Neutrophil (primary cell): ENCODE measurements around the gene SCO2.

Source experiments
- H3K27ac ChIP-seq: fragments of 200-600 bp; sonication (generic); 2 replicates; pipeline ENCODE4 v1.5.1; 2016; ENCODE audit warnings: mild to moderate bottlenecking, moderate library complexity
- H3K27me3 ChIP-seq: fragments of 200-600 bp; sonication (generic); 2 replicates; pipeline ENCODE4 v1.6.0; 2016; ENCODE audit warnings: mild to moderate bottlenecking
- H3K36me3 ChIP-seq: fragments of 200-600 bp; sonication (generic); 2 replicates; pipeline ENCODE4 v1.5.1; 2017
- H3K4me1 ChIP-seq, 2 experiments: fragments of 200-600 bp in 1 of 2; sonication (generic) in 1 of 2; 1 replicate in 1 of 2; 2 replicates in 1 of 2; pipeline versions ENCODE4 v1.5.1 to v1.6.1; 2013 to 2016; ENCODE audit warnings: low read depth in 1 of 2, low read length in 1 of 2, mild to moderate bottlenecking in 1 of 2, moderate library complexity in 1 of 2; ENCODE audit not compliant: control insufficient read depth in 1 of 2, insufficient read depth in 1 of 2
- H3K4me3 ChIP-seq, 2 experiments: fragments of 200-600 bp in 1 of 2; sonication (generic) in 1 of 2; 1 replicate in 1 of 2; 2 replicates in 1 of 2; pipeline ENCODE4 v1.5.1; 2013 to 2016; ENCODE audit warnings: low read depth in 1 of 2, low read length in 1 of 2, mild to moderate bottlenecking in 1 of 2, moderate library complexity in 1 of 2
- H3K9me3 ChIP-seq: fragments of 200-600 bp; sonication (generic); 2 replicates; pipeline ENCODE4 v1.5.1; 2016
- TF ChIP-seq, protein P1 (sequence below): fragments of 200-600 bp; sonication (generic); IDR thresholded peaks from 2 replicates; pipeline ENCODE4 v1.5.1; 2016; ENCODE audit warnings: antibody characterized with exemption

Gene SCO2

DNA sequence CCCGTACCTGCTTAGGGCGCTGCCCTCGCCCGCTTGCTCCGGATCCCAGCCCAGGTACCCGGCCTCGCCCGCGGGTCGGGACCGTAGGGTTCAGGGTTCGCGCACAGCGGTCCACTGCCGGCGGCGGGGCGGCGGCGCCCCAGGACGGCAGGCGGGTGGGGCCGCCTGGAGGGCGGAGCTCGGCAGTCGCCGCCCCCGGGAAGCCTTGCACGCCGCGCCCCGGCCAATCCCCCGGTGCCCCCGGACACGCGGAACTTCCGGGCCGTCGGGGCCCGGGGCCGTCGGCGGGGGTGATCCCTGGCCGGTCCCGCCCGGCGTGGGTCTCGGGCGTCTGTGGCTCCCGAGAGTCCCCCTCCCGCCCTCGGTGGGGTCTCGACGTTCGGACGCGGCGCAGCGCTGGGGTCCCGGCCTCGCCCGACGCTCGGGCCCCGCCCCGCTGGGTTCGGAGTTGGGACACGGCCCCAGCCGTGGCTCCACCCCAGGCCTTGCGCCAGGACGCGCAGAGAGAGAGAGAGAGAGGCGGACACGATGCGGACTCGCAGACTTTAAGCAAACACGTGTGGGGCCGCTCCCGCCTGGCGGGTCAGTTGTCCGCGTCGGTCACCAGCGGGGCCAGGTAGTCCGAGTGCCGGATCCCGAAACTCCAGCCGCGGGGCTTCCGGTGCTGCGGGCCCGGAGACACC lies 4.6 kb upstream of the SCO2 start, which contains the start of gene TYMP:
Gene TYMP, minus strand, starts transcription at position 116 of the 683 bp plus-strand sequence. CDS start 303 bp downstream, outside the sequence.
- H3K4me3 ChIP-seq = peak within 1 kb of the TSS; percentile 81 to 98
- H3K27ac ChIP-seq = peak within 1 kb of the TSS; percentile 98
- no peaks in the 10 kb centered on the region for H3K9me3 ChIP-seq
- TF ChIP-seq, protein P1, sequence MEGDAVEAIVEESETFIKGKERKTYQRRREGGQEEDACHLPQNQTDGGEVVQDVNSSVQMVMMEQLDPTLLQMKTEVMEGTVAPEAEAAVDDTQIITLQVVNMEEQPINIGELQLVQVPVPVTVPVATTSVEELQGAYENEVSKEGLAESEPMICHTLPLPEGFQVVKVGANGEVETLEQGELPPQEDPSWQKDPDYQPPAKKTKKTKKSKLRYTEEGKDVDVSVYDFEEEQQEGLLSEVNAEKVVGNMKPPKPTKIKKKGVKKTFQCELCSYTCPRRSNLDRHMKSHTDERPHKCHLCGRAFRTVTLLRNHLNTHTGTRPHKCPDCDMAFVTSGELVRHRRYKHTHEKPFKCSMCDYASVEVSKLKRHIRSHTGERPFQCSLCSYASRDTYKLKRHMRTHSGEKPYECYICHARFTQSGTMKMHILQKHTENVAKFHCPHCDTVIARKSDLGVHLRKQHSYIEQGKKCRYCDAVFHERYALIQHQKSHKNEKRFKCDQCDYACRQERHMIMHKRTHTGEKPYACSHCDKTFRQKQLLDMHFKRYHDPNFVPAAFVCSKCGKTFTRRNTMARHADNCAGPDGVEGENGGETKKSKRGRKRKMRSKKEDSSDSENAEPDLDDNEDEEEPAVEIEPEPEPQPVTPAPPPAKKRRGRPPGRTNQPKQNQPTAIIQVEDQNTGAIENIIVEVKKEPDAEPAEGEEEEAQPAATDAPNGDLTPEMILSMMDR = peak; percentile 59
- H3K4me1 ChIP-seq = peaks cover 62 to 69% of the 10 kb centered on the region in 2 experiments
- H3K27me3 ChIP-seq = no peaks in the 10 kb centered on the region
- H3K36me3 ChIP-seq = peaks cover 17% of the 10 kb centered on the region

DNA sequence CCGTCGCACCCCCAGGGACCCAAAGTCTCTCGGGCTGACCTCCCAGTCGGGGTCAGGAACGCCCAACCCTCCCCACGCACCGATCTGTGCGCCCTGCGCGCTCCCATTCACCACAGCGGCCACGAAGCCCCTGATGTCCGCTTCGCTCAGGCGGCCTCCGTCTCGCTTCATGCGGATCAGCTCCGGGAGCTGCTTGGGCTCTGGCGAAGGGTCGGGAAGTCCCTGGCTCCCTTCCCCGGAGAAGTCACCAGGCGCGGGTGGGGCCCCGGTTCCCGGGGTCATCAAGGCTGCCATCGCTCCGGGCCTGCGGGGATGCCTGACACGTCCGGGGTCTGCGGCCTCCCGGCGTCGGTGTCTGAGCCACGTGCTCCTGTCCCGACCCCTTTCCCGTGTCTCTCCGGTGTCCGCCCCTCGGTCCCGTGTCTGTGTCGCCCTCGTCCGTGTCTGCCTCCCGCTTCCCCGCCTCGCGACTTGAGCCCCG lies 4.1 kb upstream of the SCO2 start:
- TF ChIP-seq, protein P1 = no peak
- Histone ChIP-seq H3K27ac (peak overlapping the region; percentile 98), H3K9me3 (no peaks in the 10 kb centered on the region), H3K4me3 (peak overlapping the region; percentile 81 to 98), H3K36me3 (peaks cover 17% of the 10 kb centered on the region), H3K4me1 (peaks cover 62 to 70% of the 10 kb centered on the region in 2 experiments), H3K27me3 (no peaks in the 10 kb centered on the region)

DNA sequence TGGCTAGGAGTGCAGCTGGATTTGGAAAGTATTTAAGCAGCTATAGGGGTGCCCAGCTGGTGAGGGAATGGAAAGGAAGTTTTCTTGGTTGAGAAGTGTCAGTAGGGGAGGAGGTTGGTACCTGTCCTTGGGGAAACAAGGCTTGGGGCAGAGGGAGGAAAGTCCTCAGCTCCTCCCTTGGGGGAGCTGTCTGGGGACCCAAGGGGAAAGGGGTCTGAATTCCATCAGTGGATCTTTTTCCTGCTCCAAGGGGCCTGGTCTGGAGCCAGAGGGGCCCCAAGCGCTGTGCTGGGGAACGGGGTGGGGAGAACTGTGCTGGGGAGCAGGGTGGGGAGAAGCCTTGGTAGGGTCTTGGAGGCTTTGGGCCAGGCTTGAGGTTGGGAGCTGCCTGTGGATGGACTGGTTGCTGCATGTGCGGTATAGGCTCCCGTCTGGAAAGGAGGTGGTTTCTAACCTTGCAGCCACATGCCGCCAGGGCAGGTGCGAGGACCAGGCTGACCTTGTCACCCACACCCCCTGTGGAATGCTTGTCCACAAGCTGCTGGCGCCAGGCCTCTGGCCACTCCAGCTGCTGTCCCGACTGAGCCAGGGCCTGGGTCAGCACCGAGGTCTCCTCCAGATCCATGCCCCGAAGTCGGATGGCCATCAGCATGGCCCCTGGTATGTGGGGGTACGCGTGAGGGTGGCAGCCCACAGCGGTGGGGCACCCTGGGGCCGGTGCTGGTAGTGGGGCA lies 3.5 kb upstream of the SCO2 start:
- peak overlapping the region; percentile 98 for H3K27ac ChIP-seq
- H3K36me3 ChIP-seq = peaks cover 20% of the 10 kb centered on the region
- no peaks in the 10 kb centered on the region for H3K27me3 ChIP-seq
- peak overlapping the region; percentile 81 to 98 for H3K4me3 ChIP-seq
- H3K4me1 ChIP-seq = peaks cover 61 to 69% of the 10 kb centered on the region in 2 experiments
- TF ChIP-seq, protein P1 = no peak
- no peaks in the 10 kb centered on the region for H3K9me3 ChIP-seq

DNA sequence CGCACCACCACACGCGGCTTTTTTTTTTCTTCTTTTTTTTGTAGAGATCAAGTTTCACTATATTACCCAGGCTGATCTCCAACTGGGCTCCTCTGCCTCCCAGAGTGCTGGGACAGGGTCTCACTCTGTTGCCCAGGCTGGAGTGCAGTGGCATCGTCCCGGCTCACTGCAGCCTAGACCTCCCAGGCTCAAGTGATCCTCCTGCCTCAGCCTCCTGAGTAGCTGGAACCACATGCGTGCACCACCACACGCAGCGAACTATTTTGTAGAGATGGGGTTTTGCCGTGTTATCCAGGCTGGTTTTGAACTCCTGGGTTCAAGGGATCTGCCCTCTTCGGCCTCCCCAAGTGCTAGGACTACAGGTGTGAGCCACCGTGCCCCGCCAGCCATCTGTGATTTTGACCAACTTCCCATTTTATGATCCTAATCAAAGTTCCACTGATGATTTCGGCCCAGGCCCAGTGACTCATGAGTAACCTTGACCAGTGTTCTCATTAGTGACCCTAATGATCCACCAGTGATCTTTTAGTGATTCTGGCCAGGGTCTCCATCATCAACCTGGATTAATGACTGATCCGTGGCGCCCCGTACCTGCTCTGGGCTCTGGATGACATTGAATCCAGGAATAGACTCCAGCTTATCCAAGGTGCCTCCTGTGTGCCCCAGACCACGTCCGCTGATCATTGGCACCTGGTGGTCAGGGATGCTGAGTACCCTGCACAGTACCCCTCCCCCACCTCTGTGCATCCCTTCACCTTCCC lies 2.7 kb upstream of the SCO2 start:
- TF ChIP-seq, protein P1 = no peak
- Histone ChIP-seq H3K4me1 (peaks cover 54 to 61% of the 10 kb centered on the region in 2 experiments), H3K9me3 (no peaks in the 10 kb centered on the region), H3K4me3 (peak overlapping the region; percentile 81 to 98), H3K27me3 (no peaks in the 10 kb centered on the region), H3K36me3 (peaks cover 27% of the 10 kb centered on the region), H3K27ac (peak overlapping the region; percentile 98)
